Neutrophil (primary cell): ENCODE measurements around the gene OARD1.

ENCODE experiments used
- H3K27ac ChIP-seq: fragments of 200-600 bp; sonication (generic); 2 replicates; pipeline ENCODE4 v1.5.1; 2016; ENCODE audit warnings: mild to moderate bottlenecking, moderate library complexity
- H3K27me3 ChIP-seq: fragments of 200-600 bp; sonication (generic); 2 replicates; pipeline ENCODE4 v1.6.0; 2016; ENCODE audit warnings: mild to moderate bottlenecking
- H3K36me3 ChIP-seq: fragments of 200-600 bp; sonication (generic); 2 replicates; pipeline ENCODE4 v1.5.1; 2017
- H3K4me1 ChIP-seq, 2 experiments: fragments of 200-600 bp in 1 of 2; sonication (generic) in 1 of 2; 1 replicate in 1 of 2; 2 replicates in 1 of 2; pipeline versions ENCODE4 v1.5.1 to v1.6.1; 2013 to 2016; ENCODE audit warnings: low read depth in 1 of 2, low read length in 1 of 2, mild to moderate bottlenecking in 1 of 2, moderate library complexity in 1 of 2; ENCODE audit not compliant: control insufficient read depth in 1 of 2, insufficient read depth in 1 of 2
- H3K4me3 ChIP-seq, 2 experiments: fragments of 200-600 bp in 1 of 2; sonication (generic) in 1 of 2; 1 replicate in 1 of 2; 2 replicates in 1 of 2; pipeline ENCODE4 v1.5.1; 2013 to 2016; ENCODE audit warnings: low read depth in 1 of 2, low read length in 1 of 2, mild to moderate bottlenecking in 1 of 2, moderate library complexity in 1 of 2
- H3K9me3 ChIP-seq: fragments of 200-600 bp; sonication (generic); 2 replicates; pipeline ENCODE4 v1.5.1; 2016
- CTCF ChIP-seq: fragments of 200-600 bp; sonication (generic); IDR thresholded peaks from 2 replicates; pipeline ENCODE4 v1.5.1; 2016; ENCODE audit warnings: antibody characterized with exemption

The OARD1 gene

DNA sequence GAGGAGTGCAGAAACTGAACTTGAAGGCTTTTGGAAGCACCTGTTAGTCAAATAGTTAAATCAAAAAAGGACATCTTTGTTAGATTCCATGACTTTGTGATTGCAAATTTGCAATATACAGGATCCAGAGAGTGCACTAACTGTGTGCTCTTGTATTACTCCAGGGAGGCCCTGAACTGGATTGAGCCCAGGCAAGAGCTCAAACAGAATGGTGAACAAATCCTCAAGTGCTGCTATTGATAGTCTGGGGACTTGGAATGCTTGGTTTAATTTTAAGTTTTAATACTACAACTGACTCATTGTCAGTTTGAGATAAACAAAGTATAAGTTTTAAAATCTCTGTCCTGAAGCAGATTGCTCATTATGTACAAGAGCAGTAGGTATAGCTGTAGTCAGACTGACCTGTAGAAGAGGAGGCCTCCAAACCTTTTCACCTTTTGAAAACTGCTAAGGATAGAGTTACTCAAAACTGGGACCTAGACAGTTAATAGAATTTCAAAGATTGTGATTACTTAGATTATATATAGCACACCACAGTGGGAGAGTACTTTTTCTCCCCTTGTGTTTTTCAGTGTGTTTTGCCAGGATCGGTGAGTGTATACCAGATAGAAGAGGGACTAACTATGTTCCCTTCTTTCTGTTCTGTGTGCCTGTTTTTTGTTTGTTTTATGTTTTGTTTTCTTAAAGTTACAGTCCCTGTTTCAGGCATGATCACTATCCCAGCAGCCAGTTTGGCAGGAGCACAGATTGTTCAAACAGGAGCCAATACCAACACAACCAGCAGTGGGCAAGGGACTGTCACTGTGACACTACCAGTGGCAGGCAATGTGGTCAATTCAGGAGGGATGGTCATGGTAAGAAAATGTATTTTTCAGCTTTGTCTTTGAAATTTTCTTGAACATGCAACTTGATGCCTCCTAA lies 18.9 kb upstream of the OARD1 start:
- H3K4me3 ChIP-seq: no peak overlapping the region
- H3K27me3 ChIP-seq: no peaks in the 10 kb centered on the region
- H3K9me3 ChIP-seq: no peaks in the 10 kb centered on the region
- peaks cover 6 to 8% of the 10 kb centered on the region in 2 experiments for H3K4me1 ChIP-seq
- peak overlapping the region; percentile 50 for H3K27ac ChIP-seq
- TF ChIP-seq CTCF: no peak
- H3K36me3 ChIP-seq: peaks cover 93% of the 10 kb centered on the region

DNA sequence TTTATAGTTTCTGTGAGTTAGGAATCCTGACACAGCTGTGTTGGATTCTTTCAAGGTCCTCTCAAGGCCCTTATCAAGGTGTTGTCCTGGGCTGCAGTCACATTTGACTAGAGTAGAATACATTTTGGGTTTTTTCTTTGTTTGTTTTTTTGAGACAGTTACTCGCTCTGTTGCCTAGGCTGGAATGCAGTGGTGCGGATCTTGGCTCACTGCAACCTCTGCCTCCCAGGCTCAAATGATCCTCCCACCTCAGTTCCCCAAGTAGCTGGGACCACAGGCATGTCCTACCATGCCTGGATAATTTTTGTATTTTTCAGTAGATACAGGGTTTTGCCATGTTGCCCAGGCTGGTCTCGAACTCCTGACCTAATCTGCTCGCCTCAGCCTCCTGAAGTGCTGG lies 16.3 kb upstream of the OARD1 start:
- H3K4me1 ChIP-seq: peaks cover 8% of the 10 kb centered on the region in 2 experiments
- H3K9me3 ChIP-seq: no peaks in the 10 kb centered on the region
- TF ChIP-seq CTCF: no peak
- H3K36me3 ChIP-seq: peaks cover 93% of the 10 kb centered on the region
- H3K27me3 ChIP-seq: no peaks in the 10 kb centered on the region
- no peak overlapping the region for H3K4me3 ChIP-seq
- no peak overlapping the region for H3K27ac ChIP-seq

GRCh38 chr6:41085182-41085581 lies 13.0 kb upstream of the OARD1 start:
- Histone ChIP-seq H3K4me3 (no peak overlapping the region), H3K36me3 (peaks cover 68% of the 10 kb centered on the region), H3K27me3 (no peaks in the 10 kb centered on the region), H3K9me3 (no peaks in the 10 kb centered on the region), H3K4me1 (peaks cover 36 to 39% of the 10 kb centered on the region in 2 experiments), H3K27ac (no peak overlapping the region)
- no peak for TF ChIP-seq CTCF

- Histone ChIP-seq H3K4me1 (peaks cover 53 to 55% of the 10 kb centered on the region in 2 experiments), H3K4me3 (no peak overlapping the region), H3K36me3 (peaks cover 60% of the 10 kb centered on the region), H3K27ac (no peak overlapping the region), H3K27me3 (no peaks in the 10 kb centered on the region), H3K9me3 (no peaks in the 10 kb centered on the region)
- no peak for TF ChIP-seq CTCF
These were observed 10.9 kb upstream of the OARD1 start for GRCh38 chr6:41083072-41083471.

DNA sequence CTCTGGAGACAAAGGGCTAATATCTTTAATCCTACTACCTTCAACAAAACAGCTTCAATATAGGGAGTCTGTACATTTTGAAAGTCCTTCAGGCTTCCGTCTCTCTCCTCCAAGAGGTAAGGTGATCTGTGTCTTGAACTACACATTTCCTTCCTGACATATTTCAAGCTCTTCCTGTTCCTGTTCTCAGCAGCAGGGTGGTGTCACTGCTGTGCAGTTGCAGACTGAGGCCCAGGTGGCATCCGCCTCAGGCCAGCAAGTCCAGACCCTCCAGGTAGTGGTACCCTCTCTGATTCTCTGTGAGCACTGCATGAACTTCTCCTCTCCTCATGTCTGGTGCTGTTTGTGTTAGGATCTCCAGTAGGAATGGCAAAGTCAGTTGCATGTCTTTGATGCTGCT lies 8.5 kb upstream of the OARD1 start:
- H3K27ac ChIP-seq: peak overlapping the region; percentile 86
- peaks cover 61 to 70% of the 10 kb centered on the region in 2 experiments for H3K4me1 ChIP-seq
- H3K9me3 ChIP-seq: no peaks in the 10 kb centered on the region
- TF ChIP-seq CTCF: no peak
- H3K4me3 ChIP-seq: peak overlapping the region; percentile 27 to 33
- H3K27me3 ChIP-seq: no peaks in the 10 kb centered on the region
- peaks cover 41% of the 10 kb centered on the region for H3K36me3 ChIP-seq
